ENCODE data around the gene FOCAD.
A peak's percentile ranks its signal among the peaks of the same experiment; 100 is the strongest.

The FOCAD gene

DNA sequence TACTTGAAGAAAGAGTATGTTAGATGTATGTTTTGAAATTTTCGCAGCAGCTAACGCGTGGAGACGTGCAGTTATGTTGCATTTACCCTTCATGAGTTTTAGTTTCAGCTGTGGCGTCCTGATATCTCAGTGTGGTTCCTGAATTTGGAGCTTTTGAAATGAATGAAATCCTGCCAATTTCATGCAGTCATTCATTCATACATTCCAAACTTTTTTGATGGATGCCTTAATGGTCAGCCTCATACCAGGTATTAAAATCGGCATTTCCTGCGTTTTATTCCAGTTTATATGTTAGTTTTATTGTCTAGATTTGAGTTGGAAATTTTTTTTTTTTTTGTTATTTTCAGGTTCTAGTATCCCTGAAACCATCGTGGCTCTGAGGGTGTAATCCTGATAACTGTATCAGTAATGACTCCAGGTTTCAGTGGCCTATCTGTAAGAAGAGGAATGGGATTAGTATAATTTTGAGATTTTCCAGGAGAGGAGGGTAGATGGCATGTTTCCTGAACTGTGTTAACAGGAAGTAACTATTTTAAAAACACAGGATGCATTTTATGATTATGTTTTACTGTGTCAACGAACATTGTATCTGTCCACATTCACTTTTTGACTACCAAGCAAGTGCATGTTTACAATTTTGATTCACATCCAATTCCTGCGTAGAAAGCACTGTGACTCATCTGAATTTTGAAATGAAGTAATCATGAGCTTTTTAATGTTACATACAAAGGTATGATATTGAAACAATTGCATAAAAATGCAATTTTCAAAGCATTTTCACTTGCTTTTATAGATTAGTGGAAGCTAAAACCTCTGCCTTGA is 1.0 kb downstream of the FOCAD start:
- peak; percentile 23 for DNase-seq

DNA sequence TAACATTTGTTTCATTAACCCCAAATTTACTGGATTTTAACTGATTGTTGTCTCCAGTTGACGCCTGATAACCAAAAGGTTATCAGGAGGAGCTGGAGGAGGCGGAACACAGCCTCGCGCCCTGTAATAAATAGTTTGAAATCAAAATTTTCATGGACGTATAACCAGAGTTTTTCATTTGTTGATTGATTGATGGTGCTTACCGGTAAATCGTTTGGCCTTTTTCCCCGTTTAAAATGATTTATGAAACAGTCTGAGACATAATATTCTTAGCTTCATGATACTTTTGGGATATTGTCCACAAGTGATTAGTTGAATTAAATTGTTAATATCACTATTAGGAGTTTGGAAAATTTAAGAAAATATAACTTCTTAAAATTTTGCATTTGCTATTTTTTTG is 1.7 kb downstream of the FOCAD start:
- no peak for DNase-seq

DNA sequence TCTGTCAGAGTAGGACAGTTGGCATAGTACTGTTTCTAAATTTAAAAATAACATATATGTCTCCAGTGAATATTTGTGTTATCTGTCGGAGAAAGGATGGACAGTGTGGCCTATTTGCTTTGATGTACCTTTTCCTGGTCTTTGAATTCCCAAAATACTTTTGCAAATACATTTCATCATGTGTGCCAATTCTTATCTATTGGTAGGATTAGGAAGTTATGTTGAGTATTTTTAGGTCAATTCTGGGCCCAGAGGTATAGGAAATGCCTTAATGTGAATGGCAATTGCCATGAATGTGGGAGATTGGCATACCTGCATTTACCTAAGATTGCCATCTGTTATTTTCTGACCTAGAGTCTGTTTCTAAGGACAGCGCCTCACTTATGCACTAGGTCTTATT is 5.8 kb downstream of the FOCAD start:
- no peak for DNase-seq

DNA sequence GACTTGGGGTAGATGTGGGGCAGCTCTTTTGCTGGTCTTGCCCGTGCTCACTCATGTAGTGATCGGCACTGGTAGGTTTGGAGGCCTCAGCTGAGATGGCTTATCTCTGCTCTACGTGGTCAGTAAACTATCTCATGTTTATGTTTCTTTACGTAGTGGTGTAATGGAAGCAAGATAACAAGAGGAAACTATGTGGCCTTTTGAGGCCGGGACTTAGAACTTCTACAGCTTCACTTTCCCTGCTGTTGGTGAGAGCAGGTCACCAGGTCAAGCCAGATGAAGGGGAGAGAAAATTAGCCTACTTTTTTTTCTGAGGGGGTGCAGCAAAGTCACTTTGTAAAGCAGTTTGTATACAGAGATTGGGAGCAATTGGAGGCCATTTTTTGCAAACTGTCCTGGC is 8.5 kb downstream of the FOCAD start:
- no peak for DNase-seq

DNA sequence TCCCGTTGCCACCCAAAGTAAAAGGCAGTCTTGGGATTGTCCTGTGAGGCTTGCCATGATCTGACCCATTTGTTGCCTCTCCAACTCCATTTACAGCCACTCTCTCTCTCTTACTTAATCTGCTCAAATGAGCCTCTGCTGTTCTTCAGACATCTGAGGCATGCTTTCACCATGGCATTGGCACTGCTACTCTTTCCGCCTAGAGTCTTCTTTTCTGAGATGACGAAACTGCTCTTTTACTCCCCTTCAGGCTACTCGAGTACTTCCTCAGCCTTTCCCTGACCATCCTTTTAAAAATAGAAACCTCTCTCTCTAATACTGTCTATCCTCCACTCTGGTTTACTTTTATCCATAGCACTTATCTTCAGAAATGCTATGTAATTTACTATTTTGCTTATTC is 9.0 kb downstream of the FOCAD start:
- DNase-seq: no peak

DNA sequence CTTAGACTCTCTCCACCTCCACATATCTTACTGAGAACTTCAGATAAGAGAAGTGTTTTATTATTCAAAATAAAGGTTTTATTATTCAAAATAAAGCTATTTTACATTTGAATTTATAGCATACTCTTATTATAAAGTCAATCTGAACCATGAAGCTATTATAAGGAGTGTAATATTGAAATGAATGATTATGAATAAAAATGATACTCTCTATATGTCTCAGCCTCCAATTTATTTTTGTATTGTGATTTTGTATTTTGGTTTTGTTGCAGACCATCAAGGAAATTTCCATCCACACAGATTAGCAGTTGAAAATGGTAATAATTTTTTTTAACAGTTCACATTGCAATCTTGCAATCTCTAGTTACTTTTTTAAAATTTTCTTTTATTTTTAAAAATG is 10.2 kb downstream of the FOCAD start:
- no peak for DNase-seq

DNA sequence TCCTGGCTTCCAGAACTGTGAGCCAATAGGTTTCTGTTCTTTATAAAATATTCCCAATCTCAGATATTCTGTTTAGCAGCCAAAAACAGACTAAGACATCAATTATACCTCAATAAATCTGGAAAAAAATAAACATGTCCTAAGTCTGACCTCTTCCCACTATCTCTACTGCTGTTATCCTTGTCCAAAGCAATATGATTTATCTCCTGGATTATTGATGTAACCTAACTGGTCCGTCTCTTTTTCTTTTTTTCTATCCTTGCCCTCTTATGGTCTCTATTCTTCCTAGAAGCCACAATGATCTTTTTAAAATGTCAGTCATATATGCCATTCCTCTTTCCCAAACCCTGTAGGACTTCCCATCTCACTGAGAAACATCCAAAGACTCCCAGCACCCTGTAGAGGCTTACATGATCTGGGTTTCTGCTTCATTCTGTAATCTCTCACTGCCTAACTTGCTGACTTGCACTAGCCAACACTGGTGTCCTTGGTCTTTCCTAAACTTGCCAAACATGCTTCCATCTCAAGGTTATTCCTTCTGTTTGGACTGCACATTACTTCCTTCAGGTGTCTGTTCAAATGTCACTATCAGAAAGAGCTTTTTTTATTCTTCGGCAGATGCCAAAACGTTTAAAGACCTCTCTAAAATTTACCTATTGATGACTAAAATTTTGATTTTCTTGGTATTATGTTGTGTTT is 13.1 kb downstream of the FOCAD start:
- no peak for DNase-seq

DNA sequence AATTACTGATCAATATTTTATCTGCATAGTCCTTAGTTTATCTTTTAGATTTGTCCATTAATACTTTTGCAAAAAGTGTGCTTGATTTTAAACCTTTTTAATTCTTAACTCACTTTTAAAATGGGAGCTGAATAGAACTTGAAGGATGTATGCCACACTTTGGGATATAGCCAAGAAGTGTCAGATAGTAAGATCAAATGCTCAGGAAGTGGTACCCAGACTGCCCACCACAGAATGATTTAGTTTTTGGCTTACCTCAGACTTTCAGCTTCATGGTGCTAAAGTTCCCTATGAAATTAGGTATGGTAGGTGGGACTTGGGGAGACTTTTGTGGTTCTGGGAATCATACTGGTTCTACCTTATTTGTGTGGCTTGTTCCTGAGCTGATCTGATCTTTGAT is 14.7 kb downstream of the FOCAD start:
- no peak for DNase-seq

DNA sequence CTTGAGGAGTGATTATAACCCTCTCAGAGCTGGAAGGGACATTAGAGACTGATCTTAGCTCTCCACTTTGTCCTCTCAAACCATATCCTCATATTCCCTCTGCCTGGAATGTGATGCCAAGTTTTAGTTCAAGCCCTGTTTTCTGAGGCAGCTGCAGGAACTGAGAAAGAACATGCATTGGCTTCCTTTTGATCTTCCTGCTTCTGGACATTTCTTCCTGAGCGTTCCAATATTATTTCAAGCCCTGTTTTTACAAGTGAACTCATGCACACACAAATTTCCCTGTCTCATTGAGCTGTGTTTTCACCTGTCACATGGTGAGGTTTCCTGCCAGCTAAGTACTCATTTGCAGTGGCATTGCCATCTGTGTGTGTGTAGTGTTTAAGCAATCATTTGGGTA is 17.0 kb downstream of the FOCAD start:
- DNase-seq: no peak

DNA sequence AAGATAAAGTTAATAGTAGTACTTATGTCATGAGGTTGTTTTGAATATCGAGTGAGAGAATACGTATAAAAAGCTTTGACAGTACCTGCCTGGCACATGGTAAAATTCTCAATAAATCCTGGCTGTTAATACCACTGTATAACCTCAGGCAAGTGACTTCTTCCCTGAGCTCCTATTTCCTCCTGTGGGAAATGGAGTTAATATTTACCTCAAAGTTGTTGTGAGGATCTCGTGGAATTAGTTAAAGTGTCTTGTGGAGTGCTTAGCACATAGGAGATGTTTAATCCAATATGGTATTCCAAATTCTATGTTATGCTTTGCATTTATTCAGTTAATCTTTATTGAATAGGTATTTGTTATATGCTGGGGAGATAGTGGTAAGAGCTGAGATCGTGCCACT is 18.5 kb downstream of the FOCAD start:
- no peak for DNase-seq

DNA sequence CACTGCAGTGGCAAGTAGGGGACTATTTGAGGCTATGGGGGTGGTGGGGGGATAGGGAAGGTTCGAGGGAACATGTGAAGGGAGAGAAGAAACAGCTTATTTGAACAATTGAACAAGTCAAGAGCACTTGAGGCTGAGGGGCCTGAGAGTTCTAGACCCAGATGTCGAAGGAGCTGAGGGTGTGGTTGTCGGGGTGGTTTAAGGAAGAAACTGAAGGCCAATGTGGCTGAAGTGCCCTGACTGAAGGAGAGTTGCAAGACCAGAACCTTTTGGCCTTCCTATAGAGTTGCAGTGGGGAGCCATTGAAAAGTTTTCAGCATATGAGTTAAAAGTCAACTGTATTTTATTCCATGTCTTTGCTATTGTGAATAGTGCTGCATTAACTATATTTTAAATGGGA is 19.1 kb downstream of the FOCAD start:
- DNase-seq: no peak

DNA sequence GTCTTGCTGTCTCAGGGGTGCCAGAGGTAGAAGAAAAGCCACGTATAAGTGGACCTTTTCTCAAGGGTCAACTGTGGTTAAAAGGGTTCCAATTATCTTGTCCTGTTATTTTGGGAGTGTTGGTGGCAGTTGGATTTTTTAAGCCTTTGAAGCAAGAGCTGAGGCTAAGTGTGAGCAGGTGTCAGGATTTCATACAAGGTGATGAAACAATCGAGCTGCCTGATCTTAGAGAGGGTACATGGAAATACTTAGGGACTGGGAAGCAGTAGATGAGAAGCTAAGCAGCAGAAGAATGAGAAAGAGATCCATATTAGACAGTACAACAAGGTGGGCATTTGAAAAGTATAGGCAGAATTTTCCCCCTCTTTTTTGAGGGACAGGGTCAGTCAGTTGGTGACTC is 23.6 kb downstream of the FOCAD start:
- no peak for DNase-seq

DNA sequence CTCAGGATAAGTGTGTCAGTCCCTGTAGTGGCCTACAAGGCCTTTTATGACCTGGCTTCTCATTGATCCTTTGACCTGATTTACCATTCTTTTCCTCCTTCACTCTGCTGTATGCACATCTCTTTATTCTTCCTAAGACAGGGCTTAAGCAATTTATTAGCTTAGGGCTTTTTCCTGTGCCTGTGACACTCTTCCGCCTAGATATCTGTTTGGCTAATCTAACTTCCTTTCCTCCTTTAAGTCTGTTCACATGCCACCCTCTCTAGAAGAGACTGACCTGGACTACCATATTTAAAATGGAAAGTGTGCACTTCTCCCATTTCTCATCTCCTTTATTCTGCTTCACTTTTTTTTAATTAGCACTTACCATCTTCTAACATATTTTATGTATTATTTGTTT is 29.1 kb downstream of the FOCAD start:
- DNase-seq: no peak

DNA sequence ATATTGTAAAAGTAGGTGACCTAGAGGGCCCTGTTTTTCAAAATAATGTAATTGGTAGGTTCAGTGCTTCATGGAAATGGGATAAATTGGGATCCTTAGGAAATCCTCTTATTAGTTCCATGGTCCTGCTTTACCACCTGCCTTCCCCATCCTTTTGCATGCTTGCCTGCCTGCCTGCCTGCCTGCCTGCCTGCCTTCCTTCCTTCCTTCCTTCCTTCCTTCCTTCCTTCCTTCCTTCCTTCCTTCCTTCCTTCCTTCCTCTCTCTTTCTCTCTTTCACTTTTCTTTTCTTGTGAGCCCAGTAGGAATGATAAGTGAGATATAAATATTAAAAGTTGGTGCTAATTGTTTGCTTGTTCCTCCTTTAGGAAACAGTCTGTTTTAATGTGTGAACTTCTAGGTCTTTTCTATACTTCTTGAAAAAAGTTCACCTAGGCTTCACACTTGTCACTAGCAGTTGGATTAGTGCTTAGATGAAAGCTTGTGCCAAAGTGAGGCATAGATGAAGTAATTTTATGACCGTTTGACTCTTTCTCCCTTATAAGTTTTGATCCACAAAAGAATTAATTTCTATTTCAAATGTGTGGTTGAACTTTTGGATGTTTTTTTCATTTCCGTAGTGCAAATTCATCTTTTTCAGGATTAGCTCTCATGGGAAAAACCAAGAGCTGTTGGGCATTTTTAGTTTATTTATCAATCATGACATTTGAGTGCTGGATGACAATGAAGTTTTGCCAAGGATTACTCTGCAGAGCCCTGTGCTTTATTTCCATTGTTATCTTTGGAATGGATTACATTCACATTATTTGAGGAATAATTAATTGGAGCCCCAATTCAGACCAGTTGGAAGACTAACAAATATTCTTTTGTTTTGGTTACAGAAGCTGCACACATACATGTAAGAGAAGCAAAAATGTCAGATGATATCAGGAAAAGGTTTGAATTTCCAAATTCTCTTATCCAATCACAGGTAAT is 30.7 kb downstream of the FOCAD start:
- DNase-seq: no peak

DNA sequence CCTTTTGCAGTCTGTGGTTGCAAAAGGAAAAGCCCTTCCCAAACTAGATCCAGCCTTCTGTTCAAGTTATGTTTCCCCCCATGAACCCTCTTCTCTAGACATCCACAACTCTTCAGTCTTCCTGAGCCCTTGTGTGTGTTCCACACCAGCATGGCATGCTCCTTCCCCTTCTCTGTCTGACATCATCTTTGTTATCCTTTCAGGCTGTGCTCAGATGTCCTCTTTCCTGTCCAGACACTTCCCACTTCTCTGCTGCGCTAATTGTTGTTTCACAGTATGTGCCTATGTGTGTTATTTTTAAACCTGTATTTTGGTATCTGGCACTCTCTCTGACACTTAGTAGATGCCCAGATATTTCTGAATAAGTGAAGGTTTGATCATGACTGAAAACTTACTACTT is 38.2 kb downstream of the FOCAD start:
- DNase-seq: no peak

DNA sequence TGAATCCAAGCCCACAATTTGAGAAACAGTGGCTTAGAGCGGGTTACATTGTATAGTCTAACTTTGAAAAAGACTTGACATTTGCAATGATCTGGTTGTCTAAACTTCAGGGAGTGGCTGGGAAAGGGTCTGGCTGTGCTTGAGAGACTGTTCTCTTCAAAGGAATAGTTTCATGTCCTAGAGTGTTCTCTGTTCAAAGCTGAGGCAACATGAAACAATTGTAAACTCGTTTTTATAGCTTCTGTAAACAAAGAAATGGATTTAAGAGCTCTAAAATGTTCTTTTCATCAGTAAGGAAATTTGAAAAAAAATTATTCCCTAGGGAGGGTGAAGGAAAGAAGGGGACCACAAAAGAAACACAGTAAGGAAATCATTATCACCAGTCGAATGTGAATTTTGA is 41.6 kb downstream of the FOCAD start:
- no peak for DNase-seq

DNA sequence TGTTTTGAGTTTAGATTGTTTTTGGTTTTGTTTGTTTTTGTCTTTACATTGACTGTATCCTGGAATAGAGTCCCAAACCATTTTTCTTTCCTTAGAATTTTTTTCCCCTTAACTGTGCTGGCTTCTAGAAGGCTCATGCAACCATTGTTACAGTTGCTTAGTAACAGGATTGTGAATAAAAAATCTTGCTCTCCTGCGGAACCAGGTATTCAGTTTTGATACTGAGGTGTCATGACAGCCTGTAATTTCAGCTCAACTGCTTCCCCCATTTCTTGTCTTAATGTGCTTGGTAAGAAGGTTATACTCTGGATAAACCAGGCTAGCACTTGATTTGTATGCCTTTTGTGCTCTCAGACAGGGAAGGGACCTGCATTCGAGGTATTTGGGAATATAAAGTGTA is 42.1 kb downstream of the FOCAD start:
- no peak for DNase-seq

DNA sequence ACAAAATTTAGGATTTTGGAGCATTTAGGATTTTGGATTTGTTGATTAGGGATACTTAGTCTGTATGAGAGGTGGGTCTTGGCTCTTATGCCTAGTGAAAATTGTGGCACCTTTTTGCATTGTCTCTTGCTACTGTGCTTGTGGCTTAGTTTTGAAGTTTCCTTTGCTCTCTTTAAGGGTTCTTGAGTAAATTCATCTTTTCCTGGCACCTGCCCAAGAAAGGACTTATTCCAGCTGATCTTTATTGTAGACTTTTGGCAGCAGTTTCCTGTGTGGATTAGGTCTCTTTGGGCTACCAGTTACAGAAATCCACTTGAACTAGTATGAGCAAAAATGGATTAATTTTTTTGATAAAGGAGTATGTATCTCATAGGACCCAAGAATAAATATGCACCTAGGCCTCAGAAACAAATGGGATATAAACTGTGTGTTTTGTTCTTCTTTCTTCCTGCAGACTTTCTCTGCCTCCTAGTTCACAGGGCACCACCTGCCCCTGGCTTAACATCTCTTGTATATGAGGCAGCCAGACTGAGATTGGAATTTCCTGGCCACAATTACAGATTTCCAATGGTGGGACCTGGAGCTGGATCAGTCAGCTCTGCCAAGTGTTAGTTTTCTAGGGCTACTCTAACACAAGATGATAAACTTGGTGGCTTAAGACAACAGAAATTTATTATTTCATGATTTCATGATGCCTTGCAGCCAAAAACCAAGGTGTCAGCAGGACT is 44.6 kb downstream of the FOCAD start:
- no peak for DNase-seq

DNA sequence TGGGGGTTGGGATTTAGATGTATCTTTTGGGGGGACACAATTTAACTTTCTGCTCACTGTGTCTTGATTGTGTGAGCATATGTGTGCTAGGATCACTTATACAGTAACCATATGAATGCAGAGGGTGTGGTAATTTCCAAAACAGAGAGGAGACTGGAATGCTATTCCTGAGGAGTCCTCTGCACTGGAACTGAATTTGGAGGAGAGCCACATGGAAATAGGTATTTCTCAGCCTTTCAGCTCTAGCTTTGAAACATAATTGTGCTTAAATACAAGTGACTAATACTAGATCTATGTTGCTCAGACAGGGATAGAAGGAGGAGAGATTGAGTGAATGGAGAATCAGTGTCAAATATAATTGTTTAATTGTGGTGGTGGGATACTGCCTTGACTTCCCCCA is 45.5 kb downstream of the FOCAD start:
- no peak for DNase-seq

DNA sequence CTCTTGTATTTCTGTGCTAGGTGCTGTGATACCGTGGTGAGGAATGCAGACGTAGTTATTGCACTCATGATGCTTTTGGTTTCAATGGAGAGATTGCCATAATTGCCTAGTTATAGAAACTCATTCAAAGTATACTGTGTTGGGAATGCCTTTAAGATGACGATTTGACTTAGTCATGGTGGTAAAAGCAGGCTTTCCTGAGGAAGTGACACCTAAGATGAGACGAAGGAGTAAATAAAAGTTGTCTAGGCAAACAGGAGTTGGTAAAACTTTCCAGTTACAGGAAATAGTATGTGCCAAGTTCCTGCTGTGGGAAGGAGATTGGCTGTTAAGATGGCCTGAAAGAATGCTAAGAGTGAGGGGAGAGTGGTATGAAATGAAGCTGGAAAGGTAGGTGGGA is 48.1 kb downstream of the FOCAD start:
- DNase-seq: no peak

DNA sequence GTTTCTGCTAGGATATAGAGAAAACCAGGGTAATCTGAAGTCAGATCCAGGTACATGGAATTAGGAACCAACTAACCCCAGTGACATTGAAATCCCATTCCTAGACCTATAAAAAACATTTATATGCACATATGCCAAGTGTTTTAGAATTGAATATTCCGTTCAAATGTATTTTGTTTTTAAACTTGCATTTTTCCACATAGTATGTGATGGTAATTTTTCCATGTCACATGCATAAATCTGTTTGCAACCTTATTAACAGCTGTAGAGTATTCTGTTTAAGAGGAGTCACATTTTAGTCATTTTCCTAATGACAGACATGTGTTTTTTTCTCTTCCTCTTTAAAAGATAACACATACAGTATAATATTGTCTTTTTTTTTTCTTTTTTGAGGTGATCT is 50.2 kb downstream of the FOCAD start:
- no peak for DNase-seq

DNA sequence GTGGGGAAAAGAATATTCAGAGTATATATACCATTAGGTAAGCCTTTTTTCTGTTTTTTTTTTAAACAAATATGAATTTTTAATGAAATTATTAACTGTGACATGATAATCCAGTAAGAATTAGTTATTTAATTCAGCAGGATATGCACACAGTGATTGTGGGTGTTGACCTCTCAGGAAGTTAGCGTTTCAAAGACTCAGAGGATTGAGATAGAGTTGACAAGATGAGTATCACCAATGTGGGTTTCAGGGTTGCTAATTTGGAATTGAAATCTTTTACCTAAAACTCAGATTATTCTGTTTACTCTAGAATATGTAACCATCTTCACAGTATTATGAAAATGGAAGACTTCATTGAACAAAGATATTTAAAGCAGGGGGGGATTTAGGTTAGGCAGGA is 56.2 kb downstream of the FOCAD start:
- no peak for DNase-seq

All from amniotic stem cell (primary cell).